Hematopoietic multipotent progenitor cell treated with erythropoietin and hydrocortisone succinate and interleukin-3 and kit ligand, for 15 days (in vitro differentiated cells): ENCODE results near the gene ITGA11.

Source experiments
- DNase-seq: peaks from one replicate; pipeline ENCODE4 v3.0.0-alpha.2; 2015; ENCODE audit warnings: low spot score

The ITGA11 gene

DNA sequence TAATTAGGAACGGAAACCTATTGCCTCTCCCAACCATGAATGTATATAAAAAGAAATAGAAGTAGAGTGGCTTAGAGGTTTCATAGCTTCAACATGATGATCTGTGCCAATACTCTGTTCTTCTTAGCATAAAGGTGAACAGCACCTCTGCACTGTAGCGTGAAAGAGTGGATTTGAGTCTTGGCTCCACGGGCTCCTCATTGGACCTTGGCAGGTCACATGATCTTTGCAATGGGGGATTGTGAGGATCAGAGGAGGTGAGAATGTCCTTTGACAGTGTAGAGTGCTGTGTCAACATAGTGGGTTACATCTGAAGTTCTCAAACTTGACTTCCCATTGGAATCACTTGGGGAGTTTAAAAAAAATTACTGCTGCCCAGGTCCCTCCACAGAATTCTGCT, 103.0 kb downstream of the ITGA11 start:
- DNase-seq: no peak

DNA sequence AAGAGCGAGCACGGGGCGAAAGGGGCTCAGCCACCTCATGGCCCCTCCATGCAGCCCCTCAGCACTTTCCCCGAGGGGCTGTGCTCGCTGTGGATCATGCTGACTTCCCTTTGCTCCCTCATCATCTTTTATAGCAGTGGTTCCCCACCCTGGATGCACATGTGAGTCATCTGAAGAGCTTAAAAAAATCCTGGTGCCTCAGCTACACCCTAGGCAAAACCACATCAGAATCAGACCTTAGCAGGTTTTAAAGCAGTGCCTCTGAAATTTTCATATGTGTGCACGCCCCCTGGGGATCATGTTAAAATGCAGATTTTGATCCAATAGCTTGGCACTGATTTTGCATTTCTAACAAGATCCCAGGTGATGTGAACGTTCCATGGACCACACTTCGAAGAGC, 103.5 kb downstream of the ITGA11 start:
- DNase-seq: no peak

DNA sequence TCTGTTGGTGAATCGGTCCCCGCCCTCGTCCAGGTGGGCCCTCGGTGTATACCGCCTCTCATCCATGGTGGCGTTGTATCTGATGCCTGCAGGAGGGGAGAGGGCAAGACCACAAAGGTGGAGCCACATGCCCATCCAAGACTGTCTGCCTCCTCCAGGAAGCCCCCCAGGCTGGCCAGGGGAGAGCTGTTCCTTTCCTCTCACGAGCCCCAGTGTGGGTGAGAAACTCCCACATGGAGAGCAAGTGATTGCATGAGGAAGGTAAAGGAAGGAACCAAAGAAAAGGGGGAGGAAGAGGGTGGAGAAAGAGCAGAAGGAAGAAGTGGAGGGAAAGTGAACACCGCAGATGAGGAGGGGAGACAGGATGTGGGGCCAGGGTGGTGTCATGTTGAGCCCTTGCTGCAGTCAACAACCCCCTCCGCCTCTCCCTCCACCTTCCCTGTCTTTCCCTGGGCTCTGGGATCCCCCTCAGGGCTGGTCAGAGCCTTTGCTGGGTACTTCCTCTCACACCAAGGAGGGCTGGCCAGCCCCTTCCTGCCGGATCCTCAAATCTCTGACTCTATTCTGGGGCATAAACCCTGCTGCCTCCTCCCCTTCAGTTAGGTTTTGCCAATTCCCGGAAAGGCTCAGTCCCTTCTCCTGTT, 105.1 kb downstream of the ITGA11 start:
- DNase-seq: no peak

DNA sequence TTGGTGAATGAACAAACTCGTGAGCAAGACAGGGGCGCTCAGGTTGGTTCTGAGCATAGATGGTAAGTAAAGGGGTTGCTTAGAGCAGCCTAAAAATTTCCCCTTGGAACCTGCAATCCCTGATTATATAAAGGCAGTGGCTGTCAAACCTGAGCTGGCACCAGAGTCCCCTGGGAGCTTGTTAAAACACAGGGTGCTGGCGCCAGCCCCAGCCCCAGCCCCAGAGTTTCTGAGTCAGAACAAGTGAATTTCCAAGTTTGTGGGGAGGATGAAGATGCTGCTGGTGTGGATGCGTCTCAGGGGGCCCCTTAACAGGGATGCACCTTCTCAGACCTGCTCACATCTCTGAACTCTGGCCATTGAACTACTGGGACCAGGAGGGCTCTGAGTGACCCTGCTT, 106.2 kb downstream of the ITGA11 start:
- DNase-seq: no peak

DNA sequence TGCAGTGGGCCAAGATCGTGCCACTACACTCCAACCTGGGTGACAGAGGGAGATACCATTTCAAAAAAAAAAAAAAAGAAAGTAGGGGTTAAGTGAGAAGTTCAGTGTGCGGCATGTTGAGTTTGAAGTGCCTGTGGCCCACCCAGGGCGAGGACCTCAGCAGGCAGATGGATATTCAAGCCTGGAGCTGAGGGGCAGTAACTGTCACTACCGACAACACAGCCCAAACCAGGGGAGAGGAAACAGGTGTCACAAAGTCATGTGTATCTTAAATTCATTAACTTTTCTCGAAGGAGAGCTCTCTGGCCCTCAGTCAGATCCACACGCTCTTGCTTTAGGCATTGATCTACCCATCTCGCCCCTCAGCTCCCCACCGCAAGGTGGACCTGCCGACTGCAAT, 109.2 kb downstream of the ITGA11 start:
- DNase-seq: no peak

DNA sequence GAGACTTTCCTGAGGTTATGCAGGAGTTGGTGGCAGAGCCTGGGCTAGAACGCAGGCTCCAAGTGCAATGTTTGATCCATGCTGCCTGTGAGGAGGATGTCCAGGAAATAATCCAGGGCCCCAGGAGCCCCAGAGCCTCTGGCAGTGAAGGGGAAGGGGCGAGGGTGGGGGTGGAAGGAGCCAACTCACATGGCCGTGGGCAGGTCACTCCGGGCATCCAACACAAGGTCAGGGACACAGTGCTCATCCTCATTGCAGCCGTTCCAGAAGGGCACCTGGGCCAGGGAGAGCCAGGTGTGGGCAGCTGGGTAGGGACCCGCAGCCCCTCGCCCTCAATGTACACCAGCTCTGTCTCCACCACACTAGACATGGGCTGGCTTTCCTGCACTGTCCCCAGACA, 110.7 kb downstream of the ITGA11 start:
- DNase-seq: no peak

DNA sequence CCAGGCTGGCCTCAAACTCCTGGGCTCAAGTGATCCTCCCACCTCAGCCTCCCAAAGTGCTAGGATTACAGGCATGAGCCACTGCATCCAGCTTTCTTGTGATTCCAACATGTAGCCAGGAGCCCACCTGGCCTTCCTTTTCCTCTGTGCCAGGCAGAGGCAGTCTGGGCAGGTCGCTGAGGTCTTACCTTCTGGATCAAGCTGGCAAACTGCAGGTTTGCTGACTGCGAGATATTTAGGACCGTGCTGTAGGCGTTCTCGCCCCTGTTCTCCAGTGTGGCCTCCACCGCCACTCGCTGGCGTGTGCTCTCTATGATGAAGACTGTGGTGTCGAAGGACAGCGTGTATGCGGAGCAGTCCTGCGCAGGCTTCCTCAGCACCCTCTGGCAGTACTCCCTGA, 112.0 kb downstream of the ITGA11 start:
- no peak for DNase-seq

DNA sequence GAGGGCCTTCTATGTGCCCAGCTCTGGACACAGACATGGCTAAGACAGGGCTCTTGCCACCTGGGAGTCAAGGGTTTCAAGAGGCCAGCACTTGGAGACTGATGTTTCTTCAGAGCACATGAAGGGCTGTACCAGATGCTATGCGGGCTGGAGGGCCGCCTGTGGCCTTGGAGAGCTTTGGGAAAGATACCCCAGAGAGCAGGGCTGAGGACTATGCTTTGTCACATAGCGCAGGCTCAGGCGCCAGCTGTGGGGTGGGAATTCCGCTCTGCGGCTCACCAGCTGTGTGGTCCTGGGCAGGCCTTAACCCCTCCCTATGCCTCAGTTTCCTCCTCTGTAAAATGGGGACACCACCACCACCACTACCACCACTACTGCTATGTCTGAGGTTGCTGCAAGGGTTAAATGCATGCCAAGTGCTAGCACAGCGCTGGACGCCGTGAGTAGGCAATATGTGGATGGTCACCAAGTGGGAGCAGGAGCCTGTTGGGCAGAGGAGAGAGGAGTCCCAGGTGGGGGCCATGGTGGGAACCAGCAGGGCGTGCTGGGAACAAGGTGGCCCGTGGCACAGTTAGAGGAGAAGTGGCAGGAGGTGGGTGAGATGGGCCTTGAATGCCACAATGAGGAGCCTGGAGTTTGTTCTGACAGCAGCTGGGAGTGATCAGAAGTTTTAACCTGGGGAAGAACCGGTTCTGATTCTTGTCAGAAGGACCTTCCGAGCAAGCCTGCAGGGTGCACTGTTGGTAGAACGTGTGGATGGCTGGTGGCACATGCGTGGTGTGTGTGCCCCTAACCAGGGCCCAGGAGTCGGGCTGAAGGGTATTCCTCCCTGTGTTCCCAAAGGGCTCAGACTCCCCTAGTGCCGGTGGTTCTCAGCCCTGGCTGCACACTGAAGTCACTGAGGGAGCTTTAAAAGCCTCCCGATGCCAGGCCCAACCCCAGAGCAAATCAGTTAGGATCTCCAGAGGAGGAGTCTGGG, 112.7 kb downstream of the ITGA11 start:
- DNase-seq: no peak

DNA sequence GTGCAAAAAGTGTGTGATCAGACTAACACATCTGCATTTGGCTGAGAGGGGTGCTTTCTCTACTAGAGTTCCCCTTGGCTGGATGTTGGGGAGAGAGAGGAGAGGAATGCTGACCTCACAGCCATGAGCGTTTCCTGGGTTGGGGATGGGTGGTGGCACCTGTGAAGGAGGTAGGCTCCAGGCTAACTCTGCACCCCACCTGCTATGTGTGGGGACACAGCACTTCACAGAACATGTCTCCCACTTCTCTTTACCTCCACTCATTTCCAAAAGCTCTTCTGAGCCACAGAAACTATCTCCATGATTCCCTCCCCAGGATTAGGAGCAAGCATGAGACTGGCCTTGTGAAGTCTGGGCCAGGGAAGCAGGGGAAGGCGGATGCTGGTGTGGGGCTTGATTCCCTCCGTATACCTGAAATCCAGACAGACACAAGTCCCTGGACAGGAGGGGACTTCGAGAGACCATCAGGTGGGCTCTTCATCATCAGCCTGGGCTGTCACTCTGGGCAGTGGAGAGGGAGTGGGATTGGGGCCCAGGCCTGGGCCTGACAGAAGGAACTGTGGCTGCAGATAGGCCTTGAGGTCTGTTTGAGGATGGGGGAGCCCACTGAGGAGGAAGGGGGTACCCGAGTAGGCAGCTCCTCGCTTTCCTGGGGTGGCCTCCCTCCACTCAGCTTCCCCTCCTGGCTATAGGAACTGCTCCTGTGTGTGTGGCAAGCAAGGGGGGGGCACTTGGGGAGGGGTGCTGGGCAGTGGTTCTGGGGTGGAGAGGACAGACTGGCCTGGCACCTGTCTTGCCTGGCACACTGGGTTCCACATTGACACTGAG, 113.7 kb downstream of the ITGA11 start:
- no peak for DNase-seq

DNA sequence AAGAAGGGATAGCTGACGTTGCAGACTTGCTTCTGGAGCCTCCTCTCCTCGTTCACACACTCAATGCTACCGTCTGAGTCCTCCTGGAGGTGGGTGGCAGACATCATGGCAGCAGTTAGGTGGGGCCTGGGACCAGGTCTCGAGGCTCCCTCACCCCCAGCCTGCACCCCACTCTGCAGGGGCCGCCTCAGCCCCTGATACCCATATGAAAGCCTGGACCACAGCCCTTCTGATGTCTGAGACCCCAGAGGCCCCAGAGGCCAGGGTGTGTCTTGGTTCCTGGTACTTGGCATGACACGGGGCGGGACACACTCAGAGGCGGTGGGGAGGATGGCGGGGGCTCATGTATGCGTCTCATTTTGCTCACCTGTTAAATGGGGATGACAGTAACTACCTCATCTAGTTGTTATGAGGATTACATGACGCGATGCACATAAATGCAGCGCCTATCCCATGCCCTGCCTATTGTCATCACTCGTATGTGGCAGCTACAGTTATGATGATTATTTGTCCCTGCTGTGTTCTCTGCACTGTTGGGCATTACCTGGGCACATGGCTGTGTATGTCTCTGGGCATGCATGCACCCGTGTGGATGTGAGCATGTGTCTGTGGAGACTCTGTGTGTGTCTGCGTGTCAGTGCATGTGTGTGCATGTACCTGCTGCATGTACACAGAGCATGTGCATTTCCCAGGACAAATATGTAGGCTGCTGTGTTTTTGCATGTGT, 114.5 kb downstream of the ITGA11 start:
- no peak for DNase-seq

DNA sequence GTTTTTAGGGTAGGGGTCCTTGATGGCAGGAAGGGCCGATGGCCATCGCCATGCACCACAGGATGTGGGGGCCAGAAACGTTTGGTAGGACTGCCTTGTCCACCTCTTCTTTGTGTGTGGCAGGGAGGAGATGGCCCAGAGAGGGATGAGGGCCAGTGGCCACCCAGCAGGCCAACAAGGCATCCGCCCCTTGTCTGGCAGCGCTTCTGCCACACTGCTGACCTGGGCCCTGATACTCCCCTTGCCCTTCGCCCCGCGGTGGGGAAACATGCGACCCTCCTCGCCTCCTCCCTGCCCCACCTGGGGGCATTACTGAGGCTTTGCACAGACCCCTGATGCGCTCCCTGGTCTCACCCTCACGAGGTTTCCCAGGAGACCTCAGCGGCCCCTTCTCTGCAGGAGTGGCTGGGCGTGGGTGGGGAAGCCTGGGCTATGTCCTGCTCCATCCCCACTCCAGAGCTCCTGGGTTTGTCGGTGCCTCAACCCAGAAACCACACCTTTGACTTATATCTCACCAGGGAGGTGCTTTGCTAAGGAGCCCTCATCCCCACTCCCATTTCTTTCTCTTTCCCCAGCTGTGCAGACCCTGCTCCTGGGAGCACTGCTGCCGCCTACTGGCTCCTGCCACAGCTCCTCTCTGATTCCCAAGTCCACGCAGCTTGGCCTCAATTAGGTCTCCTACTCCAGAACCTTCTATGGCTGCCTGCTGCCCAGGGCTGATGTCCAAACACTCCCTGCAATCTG, 115.7 kb downstream of the ITGA11 start:
- no peak for DNase-seq

DNA sequence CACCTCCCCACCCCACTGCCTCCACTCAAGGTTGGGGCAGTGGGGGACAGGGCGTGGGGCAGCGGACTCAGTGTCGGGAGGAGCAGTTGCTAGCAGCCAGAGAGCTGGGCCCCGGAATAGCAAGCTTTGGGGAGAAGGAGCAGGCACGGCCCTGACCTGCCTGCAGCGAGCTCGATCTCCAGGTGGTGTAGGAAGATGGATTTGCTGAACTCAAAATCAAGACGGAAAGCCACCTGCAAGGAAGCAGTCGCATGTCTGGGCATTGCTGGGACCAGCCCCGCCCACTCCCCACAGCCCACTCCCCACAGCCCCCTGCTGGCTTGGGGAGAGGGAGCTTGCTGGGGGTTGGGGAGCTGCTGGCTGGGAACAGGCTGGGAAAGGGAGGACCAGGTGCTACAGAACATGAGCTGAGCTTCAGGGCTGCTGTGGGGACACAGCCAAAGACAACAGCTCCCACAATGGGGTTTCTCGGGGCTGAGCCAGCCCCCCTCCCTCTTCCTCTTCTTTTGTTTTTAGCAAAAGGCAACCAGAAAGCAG, 116.4 kb downstream of the ITGA11 start:
- DNase-seq: no peak

DNA sequence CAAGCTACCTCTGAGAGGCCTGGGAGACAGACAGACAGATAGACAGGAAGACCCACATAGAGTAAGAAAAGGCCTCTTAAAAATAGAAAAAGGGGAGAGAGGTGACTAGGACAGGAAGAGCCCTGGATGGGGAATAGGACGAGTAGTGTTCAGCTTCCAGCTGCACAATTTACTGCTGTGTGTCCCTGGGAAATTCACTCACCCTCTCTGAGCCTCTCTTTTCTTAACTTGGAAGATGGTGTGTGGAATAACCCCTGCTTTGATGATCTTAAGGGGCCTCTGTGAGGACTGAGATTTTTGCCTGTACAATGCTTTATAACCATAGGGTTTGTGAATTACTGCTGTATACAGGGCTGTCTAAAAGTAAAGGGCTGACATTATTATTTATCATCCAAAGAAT, 116.9 kb downstream of the ITGA11 start:
- DNase-seq: no peak

DNA sequence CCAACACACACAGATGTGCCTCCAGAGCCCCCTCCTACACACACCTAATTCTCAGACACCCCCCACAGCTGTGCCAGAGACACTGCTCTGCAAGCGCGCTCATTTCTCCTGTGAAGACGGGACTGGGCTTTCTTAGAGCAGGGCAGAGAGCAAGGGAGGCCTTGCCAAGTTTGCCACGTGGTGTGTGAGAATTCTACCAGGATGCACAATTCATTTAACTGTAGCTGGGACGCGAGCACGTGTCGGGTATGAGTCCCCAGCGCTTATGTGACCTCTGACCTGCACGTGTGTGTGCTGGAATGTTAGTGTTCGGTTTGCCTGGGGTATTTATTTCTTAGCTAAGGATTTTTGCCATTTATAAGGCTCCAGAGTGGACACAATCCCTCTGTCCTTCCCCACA, 117.4 kb downstream of the ITGA11 start:
- no peak for DNase-seq

DNA sequence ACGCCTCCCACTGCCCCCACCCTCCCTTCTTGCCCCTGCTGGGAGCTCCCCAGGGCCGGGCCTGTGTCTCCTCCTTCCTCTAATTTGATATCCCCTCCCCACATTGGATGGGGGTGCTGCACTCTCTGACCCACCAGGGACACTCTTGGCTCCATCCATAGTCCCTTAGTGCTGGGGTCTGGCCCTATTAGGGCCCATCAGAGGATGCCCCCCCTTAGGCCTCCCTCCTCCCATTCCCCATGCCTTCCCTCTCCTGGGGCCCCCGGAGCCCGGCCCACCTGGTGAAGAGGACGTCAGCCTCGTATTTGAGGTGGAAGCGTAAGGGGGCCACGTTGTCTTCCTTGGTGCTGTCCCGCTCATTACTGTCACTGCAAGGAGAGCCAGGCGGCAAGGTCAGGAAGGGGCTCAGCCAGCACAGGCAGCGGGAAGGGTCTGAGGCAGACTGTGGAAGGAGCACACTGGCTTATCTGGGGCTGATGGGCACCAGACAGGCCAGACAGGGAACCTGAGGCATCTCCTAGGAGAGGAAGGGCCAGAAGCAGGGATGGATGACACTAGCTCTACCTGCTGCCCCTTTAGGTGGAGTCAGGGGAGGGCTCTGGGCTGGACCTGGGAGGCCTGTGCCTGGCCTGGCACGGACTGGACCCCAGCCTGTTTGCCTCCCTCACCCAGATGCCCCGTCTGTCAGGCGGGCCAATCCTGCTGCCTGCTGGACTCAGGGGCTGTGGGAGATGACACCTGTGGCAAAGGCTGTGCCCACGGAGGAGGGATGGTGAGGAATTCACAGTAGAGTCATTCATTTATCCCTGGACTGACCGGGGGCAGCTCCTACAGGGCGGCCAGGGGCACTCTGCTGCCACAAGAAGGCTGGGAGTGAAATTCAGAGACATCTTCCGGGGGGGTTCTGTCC, 118.2 kb downstream of the ITGA11 start:
- DNase-seq: no peak

DNA sequence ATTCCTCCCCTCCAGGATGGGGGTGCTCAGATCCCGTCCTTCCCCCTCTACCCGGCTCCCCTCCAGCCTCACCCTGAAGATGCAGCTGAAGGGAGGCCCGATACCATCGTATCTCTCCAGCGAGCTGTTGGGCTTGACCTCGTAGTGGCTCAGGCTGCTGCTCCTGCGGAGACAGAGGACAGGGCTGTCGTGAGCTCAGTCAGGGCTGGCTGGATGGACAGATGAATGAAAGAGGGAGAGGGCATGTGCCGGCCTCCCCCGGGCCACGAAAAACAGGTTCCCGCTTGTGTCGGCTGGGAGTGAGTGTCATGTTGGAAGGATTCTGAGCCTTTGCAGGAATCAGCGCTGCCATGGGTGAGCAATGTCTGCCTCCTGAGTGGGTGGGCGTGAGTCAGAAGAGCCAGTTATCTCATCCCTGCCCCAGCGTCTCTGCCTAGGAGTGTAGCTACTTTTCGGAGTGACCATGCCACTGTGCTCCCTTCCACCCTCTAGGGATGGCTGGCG, 119.2 kb downstream of the ITGA11 start:
- no peak for DNase-seq

DNA sequence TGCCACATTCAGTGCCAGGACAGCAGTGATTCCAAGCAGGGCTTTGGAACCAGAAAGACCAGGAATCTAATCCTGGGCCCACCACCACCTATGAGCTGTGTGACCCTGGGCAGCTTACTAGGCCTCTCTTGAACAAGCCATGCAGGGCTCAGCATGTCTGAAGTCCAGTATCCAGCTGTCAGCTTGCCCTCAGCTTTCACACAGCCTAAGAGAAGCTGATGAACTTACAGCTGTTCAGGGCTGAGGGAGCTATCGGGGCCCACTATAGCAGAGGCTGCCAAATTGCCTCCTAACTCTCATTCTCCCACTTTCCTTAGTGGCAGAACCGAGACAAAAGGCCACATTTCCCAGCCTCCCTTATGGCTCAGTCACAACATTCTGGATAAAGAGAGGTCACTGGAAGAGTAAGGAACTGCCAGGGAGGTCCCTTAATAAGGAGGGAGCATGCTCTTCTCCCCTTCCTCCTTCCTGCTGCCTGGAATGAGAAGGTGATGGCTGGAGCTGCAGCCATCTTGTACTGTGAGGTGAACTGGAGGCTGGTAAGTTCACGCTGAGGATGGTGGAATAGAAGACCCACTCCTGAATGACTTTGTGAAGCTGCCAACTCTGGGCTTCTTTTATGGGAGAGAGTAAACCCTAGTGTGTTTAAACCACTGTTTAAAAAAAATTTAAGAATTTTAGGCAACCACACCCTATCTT, 120.0 kb downstream of the ITGA11 start:
- DNase-seq: no peak

DNA sequence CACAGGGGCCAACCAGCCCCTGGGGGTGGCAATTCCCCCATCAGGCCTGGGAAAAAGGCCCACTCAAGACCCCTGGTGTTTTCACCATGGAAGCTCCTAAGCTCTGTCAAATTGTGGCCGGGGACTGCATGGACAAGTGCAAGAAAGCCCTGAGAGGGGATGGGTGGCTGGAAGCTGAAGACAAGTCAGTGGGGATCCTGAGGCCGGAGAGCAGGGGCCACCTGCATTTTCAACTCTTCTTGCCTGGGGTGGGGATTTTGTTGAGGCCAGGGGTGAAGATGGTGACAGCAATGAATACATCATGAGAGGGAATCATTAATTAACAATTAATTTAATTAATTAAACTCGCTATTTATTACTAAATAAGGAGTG, 120.5 kb downstream of the ITGA11 start:
- no peak for DNase-seq

DNA sequence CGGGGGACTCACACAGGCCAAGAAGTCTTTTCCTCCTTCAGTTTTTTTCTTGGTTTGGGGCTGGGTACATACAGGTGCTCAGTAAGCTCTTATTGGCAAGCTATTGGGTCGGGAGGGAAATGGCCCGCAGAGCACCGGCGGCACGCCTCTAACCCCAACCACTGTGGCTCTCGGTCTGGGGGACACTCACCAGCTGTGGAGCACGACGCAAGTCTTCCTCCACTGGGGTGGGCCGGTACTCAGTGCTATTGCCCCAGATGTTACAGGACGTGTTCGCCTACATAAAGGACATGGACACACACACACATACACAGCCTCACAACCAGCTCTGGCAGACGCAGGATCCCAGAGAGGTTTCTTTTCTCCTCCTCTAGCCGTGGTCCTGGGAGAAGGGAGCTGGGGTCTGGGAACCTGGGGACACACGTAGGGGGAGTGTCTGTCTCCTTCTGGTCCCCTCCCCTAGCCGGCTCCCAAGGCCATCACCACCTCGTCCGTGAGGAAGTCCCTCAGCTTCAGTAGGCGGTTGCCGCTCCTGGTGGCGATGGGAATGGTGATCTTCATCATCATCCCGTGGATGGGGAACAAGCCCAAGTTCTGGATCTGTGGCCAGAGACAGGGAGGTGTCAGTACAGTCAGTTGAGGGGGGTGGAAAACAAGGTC, 121.0 kb downstream of the ITGA11 start:
- no peak for DNase-seq
